ENCODE data around the gene SLC26A6. TPM values are rescaled to one million over a fixed set of nuclear protein-coding genes. Genes with fewer than 3 reads are reported as not detected.

SLC26A6 gene
- polyA plus RNA-seq, 1 experiment, result 23.1 TPM

GRCh38 chr3:48592519-48593087, 42.7 kb downstream of the SLC26A6 start:
- ChIA-PET CTCF (interaction anchor here (0.6 kb wide), 1 partner anchor 29 kb away, joined by 5 read pairs; no protein-coding TSS in a partner anchor), POLR2A (no interaction called here)
- no peak overlapping the region for H3K4me3 ChIP-seq (ENCODE audit: low read depth, low read length)
- H3K27me3 ChIP-seq (ENCODE audit: control insufficient read depth, insufficient read depth, low read length), result no peaks in the 10 kb centered on the region
- H3K27ac ChIP-seq (ENCODE audit: low read depth, low read length), result no peak overlapping the region
- H3K9me3 ChIP-seq (ENCODE audit: control insufficient read depth, insufficient read depth, low read length), result no peaks in the 10 kb centered on the region; the same call in 1 of the 2 replicates
- TF ChIP-seq, protein P1, sequence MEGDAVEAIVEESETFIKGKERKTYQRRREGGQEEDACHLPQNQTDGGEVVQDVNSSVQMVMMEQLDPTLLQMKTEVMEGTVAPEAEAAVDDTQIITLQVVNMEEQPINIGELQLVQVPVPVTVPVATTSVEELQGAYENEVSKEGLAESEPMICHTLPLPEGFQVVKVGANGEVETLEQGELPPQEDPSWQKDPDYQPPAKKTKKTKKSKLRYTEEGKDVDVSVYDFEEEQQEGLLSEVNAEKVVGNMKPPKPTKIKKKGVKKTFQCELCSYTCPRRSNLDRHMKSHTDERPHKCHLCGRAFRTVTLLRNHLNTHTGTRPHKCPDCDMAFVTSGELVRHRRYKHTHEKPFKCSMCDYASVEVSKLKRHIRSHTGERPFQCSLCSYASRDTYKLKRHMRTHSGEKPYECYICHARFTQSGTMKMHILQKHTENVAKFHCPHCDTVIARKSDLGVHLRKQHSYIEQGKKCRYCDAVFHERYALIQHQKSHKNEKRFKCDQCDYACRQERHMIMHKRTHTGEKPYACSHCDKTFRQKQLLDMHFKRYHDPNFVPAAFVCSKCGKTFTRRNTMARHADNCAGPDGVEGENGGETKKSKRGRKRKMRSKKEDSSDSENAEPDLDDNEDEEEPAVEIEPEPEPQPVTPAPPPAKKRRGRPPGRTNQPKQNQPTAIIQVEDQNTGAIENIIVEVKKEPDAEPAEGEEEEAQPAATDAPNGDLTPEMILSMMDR (IDR thresholded peaks at IDR 0.05; ENCODE audit: low read depth, low read length), result no peak
- DNase-seq (ENCODE audit: low read depth, low spot score), result no peak

GRCh38 chr3:48591886-48592518, 43.3 kb downstream of the SLC26A6 start:
- POLR2A ChIA-PET, result no interaction called here
- no peaks in the 10 kb centered on the region; the same call in 1 of the 2 replicates for H3K9me3 ChIP-seq (ENCODE audit: control insufficient read depth, insufficient read depth, low read length)
- no peaks in the 10 kb centered on the region for H3K27me3 ChIP-seq (ENCODE audit: control insufficient read depth, insufficient read depth, low read length)
- H3K27ac ChIP-seq (ENCODE audit: low read depth, low read length), result no peak overlapping the region
- DNase-seq (ENCODE audit: low read depth, low spot score), result no peak
- TF ChIP-seq, protein P1 (IDR thresholded peaks at IDR 0.05; ENCODE audit: low read depth, low read length), result no peak
- H3K4me3 ChIP-seq (ENCODE audit: low read depth, low read length), result no peak overlapping the region
- CTCF ChIA-PET, result interaction anchor here (0.6 kb wide), 1 partner anchor 28 kb away, joined by 5 read pairs; no protein-coding TSS in a partner anchor

- no peak for DNase-seq (ENCODE audit: low read depth, low spot score)
- Histone ChIP-seq H3K4me3 (ENCODE audit: low read depth, low read length) (no peak overlapping the region), H3K27ac (ENCODE audit: low read depth, low read length) (no peak overlapping the region), H3K9me3 (ENCODE audit: control insufficient read depth, insufficient read depth, low read length) (no peaks in the 10 kb centered on the region; the same call in 1 of the 2 replicates), H3K27me3 (ENCODE audit: control insufficient read depth, insufficient read depth, low read length) (no peaks in the 10 kb centered on the region)
- TF ChIP-seq, protein P1 (IDR thresholded peaks at IDR 0.05; ENCODE audit: low read depth, low read length), result no peak
- ChIA-PET POLR2A (no interaction called here), CTCF (no interaction called here)
These were observed 43.8 kb downstream of the SLC26A6 start for GRCh38 chr3:48591436-48591835.

DNA sequence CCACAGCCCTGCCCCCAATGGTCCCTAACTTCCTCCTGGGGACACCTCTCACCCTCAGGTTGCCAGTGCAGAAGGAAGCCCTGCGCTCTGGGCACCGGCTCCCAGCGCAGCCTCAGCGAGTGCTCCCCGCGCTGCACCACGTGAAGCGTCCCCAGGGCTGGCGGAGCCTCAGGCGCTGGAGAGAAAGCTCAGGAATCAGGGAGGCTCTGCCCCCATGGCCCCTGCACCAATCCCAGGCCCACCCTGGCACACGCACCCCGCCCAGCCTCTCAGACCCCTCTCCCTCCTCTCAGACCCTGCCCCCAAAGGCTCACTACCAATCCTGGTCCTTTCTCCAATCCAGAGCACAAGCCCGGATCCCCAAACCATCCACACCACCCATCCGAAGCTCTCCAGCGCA, 47.0 kb downstream of the SLC26A6 start:
- H3K27ac ChIP-seq (ENCODE audit: low read depth, low read length), result no peak overlapping the region
- TF ChIP-seq, protein P1 (IDR thresholded peaks at IDR 0.05; ENCODE audit: low read depth, low read length), result no peak
- no peak overlapping the region for H3K4me3 ChIP-seq (ENCODE audit: low read depth, low read length)
- ChIA-PET CTCF (no interaction called here), POLR2A (interaction anchor here (1.6 kb wide), 1 partner anchor 22 kb away, joined by 5 read pairs; no protein-coding TSS in a partner anchor)
- no peaks in the 10 kb centered on the region; the same call in 1 of the 2 replicates for H3K9me3 ChIP-seq (ENCODE audit: control insufficient read depth, insufficient read depth, low read length)
- no peaks in the 10 kb centered on the region for H3K27me3 ChIP-seq (ENCODE audit: control insufficient read depth, insufficient read depth, low read length)
- no peak for DNase-seq (ENCODE audit: low read depth, low spot score)

- DNase-seq (ENCODE audit: low read depth, low spot score), result no peak
- Histone ChIP-seq H3K4me3 (ENCODE audit: low read depth, low read length) (no peak overlapping the region), H3K9me3 (ENCODE audit: control insufficient read depth, insufficient read depth, low read length) (no peaks in the 10 kb centered on the region; the same call in 1 of the 2 replicates), H3K27ac (ENCODE audit: low read depth, low read length) (no peak overlapping the region), H3K27me3 (ENCODE audit: control insufficient read depth, insufficient read depth, low read length) (no peaks in the 10 kb centered on the region)
- TF ChIP-seq, protein P1 (IDR thresholded peaks at IDR 0.05; ENCODE audit: low read depth, low read length), result no peak
- ChIA-PET POLR2A (interaction anchor here (1.6 kb wide), 1 partner anchor 22 kb away, joined by 5 read pairs; no protein-coding TSS in a partner anchor), CTCF (no interaction called here)
These were observed 47.6 kb downstream of the SLC26A6 start for GRCh38 chr3:48587686-48588085.
